Measurements from ENCODE around the gene DAD1. TPM values are rescaled to one million over a fixed set of nuclear protein-coding genes. Genes with fewer than 3 reads are reported as not detected.

Gene DAD1
- total RNA-seq, 1 experiment from 2014 or later = 162 TPM

DNA sequence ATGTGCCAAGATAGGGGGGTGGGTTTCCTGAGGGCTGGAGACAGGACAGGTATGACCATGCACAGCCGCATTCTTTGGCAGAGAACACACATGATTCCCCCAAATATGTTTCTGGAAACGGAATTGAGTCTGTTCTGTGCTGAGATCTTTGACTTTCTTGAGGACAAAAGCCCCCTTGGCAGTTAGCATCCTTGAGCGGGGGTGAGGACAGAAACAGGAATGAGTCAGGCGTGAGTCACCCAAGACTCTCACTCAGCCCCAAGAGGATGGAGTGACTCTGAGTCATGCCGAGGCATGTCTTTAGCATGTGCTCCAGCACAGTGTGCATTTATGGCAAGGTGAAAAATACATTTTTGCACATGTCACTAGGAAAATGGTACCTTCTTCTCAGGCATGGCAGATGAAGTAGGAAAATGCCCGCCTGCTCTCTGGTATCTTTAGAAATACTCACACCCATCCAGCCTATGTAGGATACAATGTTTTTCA is 52.1 kb downstream of the DAD1 start:
- peak overlapping the region; percentile 33 for H3K4me2 ChIP-seq (ENCODE audit: low read length)
- H3K4me1 ChIP-seq (ENCODE audit: control insufficient read depth in 1 of 2, insufficient read depth in 2 of 2, low read length in 2 of 2) = peaks cover 12 to 22% of the 10 kb centered on the region in 2 experiments
- H3K9ac ChIP-seq (ENCODE audit: low read length) = no peak overlapping the region
- H2AFZ ChIP-seq (ENCODE audit: low read depth, low read length, poor library complexity, severe bottlenecking) = peak overlapping the region; percentile 3
- H3K27ac ChIP-seq (ENCODE audit: low read depth, low read length) = peak overlapping the region; percentile 56
- no peaks in the 10 kb centered on the region for H3K79me2 ChIP-seq (ENCODE audit: insufficient read depth, low read length)
- ATAC-seq = peak; percentile 98
- intact Hi-C loops (cut with micrococcal nuclease) = no loop called here
- H3K9me3 ChIP-seq (ENCODE audit: control insufficient read depth in 1 of 2, insufficient read depth in 1 of 2, low read depth in 1 of 2, low read length in 2 of 2) = no peaks in the 10 kb centered on the region
- ChIA-PET POLR2A (no interaction called here), CTCF (no interaction called here), RAD21 (ENCODE audit: low non-redundant PET in 1 of 2, low total read pairs in 2 of 2, uncharacterized antibody in 2 of 2, unreplicated experiment in 2 of 2) (no interaction called here)
- no TSS peak for BruUV-seq (replicated peaks)
- H4K20me1 ChIP-seq (ENCODE audit: insufficient read depth) = no peaks in the 10 kb centered on the region
- no peak overlapping the region for H3K4me3 ChIP-seq (replicated peaks in 1 of 2; ENCODE audit: low read depth in 1 of 2, low read length in 2 of 2)
- DNase-seq (ENCODE audit: low read depth, low spot score) = peak; percentile 82
- no peaks in the 10 kb centered on the region for H3K9me2 ChIP-seq (ENCODE audit: insufficient read depth)
- no peaks in the 10 kb centered on the region for H3K36me3 ChIP-seq (ENCODE audit: control insufficient read depth in 1 of 2, insufficient read depth in 2 of 2, low read length in 2 of 2)
- H3K27me3 ChIP-seq (ENCODE audit: insufficient read depth, low read length) = no peaks in the 10 kb centered on the region
- TF ChIP-seq, protein P1, sequence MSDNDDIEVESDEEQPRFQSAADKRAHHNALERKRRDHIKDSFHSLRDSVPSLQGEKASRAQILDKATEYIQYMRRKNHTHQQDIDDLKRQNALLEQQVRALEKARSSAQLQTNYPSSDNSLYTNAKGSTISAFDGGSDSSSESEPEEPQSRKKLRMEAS (IDR thresholded peaks at IDR 0.05) = peak; percentile 96
- TF ChIP-seq ELF1 (IDR thresholded peaks at IDR 0.05; ENCODE audit: borderline replicate concordance, low read depth) = no peak
- TF ChIP-seq, protein P2, sequence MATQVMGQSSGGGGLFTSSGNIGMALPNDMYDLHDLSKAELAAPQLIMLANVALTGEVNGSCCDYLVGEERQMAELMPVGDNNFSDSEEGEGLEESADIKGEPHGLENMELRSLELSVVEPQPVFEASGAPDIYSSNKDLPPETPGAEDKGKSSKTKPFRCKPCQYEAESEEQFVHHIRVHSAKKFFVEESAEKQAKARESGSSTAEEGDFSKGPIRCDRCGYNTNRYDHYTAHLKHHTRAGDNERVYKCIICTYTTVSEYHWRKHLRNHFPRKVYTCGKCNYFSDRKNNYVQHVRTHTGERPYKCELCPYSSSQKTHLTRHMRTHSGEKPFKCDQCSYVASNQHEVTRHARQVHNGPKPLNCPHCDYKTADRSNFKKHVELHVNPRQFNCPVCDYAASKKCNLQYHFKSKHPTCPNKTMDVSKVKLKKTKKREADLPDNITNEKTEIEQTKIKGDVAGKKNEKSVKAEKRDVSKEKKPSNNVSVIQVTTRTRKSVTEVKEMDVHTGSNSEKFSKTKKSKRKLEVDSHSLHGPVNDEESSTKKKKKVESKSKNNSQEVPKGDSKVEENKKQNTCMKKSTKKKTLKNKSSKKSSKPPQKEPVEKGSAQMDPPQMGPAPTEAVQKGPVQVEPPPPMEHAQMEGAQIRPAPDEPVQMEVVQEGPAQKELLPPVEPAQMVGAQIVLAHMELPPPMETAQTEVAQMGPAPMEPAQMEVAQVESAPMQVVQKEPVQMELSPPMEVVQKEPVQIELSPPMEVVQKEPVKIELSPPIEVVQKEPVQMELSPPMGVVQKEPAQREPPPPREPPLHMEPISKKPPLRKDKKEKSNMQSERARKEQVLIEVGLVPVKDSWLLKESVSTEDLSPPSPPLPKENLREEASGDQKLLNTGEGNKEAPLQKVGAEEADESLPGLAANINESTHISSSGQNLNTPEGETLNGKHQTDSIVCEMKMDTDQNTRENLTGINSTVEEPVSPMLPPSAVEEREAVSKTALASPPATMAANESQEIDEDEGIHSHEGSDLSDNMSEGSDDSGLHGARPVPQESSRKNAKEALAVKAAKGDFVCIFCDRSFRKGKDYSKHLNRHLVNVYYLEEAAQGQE (IDR thresholded peaks at IDR 0.05; ENCODE audit: low read depth) = no peak
- no peak for TF ChIP-seq CEBPB (IDR thresholded peaks at IDR 0.05; ENCODE audit: low read depth)
- TF ChIP-seq, protein P3, sequence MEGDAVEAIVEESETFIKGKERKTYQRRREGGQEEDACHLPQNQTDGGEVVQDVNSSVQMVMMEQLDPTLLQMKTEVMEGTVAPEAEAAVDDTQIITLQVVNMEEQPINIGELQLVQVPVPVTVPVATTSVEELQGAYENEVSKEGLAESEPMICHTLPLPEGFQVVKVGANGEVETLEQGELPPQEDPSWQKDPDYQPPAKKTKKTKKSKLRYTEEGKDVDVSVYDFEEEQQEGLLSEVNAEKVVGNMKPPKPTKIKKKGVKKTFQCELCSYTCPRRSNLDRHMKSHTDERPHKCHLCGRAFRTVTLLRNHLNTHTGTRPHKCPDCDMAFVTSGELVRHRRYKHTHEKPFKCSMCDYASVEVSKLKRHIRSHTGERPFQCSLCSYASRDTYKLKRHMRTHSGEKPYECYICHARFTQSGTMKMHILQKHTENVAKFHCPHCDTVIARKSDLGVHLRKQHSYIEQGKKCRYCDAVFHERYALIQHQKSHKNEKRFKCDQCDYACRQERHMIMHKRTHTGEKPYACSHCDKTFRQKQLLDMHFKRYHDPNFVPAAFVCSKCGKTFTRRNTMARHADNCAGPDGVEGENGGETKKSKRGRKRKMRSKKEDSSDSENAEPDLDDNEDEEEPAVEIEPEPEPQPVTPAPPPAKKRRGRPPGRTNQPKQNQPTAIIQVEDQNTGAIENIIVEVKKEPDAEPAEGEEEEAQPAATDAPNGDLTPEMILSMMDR (IDR thresholded peaks at IDR 0.05 in 2 of 3, conservative IDR thresholded peaks at IDR 0.05 in 1 of 3; ENCODE audit: borderline replicate concordance in 1 of 3, insufficient read depth in 1 of 3, low read depth in 2 of 3, low read length in 2 of 3) = no peak
- TF ChIP-seq SP1 (IDR thresholded peaks at IDR 0.05; ENCODE audit: low read depth) = peak; percentile 79
- TF ChIP-seq POLR2AphosphoS5 (IDR thresholded peaks at IDR 0.05; ENCODE audit: low read depth, low read length) = peak; percentile 30; the same call in 1 of the 2 replicates
- no peak for TF ChIP-seq RAD21 (IDR thresholded peaks at IDR 0.05; ENCODE audit: low read depth)
- peak; percentile 86 for TF ChIP-seq SRF (IDR thresholded peaks at IDR 0.05; ENCODE audit: low read depth)
- TF ChIP-seq FOSL1 (IDR thresholded peaks at IDR 0.05; ENCODE audit: low read depth) = peak; percentile 100
- TF ChIP-seq SIN3A (IDR thresholded peaks at IDR 0.05; ENCODE audit: low read depth) = peak; percentile 52; the same call in 1 of the 2 replicates
- no peak for TF ChIP-seq YY1 (IDR thresholded peaks at IDR 0.05; ENCODE audit: extremely low read depth, insufficient replicate concordance, low read depth, low read length)
- no peak for TF ChIP-seq ZNF274 (IDR thresholded peaks at IDR 0.05; ENCODE audit: low read depth, low read length)
- peak; percentile 89 for TF ChIP-seq CBX3 (IDR thresholded peaks at IDR 0.05; ENCODE audit: low read depth)
- TF ChIP-seq EZH2phosphoT487 (IDR thresholded peaks at IDR 0.05; ENCODE audit: borderline replicate concordance) = no peak
- no peak for TF ChIP-seq ZFX (IDR thresholded peaks at IDR 0.05)
- TF ChIP-seq EZH2 (IDR thresholded peaks at IDR 0.05) = no peak
- TF ChIP-seq EGR1 (IDR thresholded peaks at IDR 0.05; ENCODE audit: low read depth) = peak; percentile 84
- no peak for TF ChIP-seq TCF7L2 (IDR thresholded peaks at IDR 0.05; ENCODE audit: borderline replicate concordance, extremely low read depth, insufficient read depth, insufficient read length)
- TF ChIP-seq, protein P4, sequence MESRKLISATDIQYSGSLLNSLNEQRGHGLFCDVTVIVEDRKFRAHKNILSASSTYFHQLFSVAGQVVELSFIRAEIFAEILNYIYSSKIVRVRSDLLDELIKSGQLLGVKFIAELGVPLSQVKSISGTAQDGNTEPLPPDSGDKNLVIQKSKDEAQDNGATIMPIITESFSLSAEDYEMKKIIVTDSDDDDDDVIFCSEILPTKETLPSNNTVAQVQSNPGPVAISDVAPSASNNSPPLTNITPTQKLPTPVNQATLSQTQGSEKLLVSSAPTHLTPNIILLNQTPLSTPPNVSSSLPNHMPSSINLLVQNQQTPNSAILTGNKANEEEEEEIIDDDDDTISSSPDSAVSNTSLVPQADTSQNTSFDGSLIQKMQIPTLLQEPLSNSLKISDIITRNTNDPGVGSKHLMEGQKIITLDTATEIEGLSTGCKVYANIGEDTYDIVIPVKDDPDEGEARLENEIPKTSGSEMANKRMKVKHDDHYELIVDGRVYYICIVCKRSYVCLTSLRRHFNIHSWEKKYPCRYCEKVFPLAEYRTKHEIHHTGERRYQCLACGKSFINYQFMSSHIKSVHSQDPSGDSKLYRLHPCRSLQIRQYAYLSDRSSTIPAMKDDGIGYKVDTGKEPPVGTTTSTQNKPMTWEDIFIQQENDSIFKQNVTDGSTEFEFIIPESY (IDR thresholded peaks at IDR 0.05; ENCODE audit: extremely low read depth, insufficient replicate concordance, low read length) = no peak
- TF ChIP-seq JUND (IDR thresholded peaks at IDR 0.05) = peak; percentile 98
- TF ChIP-seq POLR2A (IDR thresholded peaks at IDR 0.05; ENCODE audit: borderline replicate concordance, extremely low read depth, insufficient read depth, insufficient read length) = no peak
